Liver (tissue), 9 donors: ENCODE data around the gene JPT2. TPM values are rescaled to one million over a fixed set of nuclear protein-coding genes. Genes with fewer than 3 reads are reported as not detected.

ENCODE experiments used
- DNase-seq: peaks from one replicate; pipeline ENCODE4 v3.0.0-alpha.2; 2017; ENCODE audit warnings: low spot score
- H3K27ac ChIP-seq, 2 donors: one replicate each; pipeline ENCODE4 v1.7.0; 2013; ENCODE audit warnings: inconsistent platforms in 2 of 2, low read length in 2 of 2, control low read depth in 1 of 2, low read depth in 1 of 2, mild to moderate bottlenecking in 1 of 2
- H3K27me3 ChIP-seq, 4 donors: one replicate each; pipeline versions ENCODE4 v1.6.1 to v1.7.0; 2013; ENCODE audit warnings: low read length in 3 of 4, inconsistent platforms in 1 of 4, mild to moderate bottlenecking in 1 of 4, moderate library complexity in 1 of 4; ENCODE audit not compliant: control insufficient read depth in 4 of 4, insufficient read depth in 4 of 4
- H3K36me3 ChIP-seq, 4 donors: one replicate each; pipeline versions ENCODE4 v1.6.1 to v1.7.0; 2013; ENCODE audit warnings: low read length in 3 of 4, mild to moderate bottlenecking in 3 of 4, low read depth in 1 of 4, moderate library complexity in 1 of 4; ENCODE audit not compliant: control insufficient read depth in 4 of 4, insufficient read depth in 3 of 4
- H3K4me1 ChIP-seq, 4 donors: one replicate each; pipeline versions ENCODE4 v1.6.1 to v1.7.0; 2013; ENCODE audit warnings: low read length in 3 of 4, mild to moderate bottlenecking in 3 of 4, moderate library complexity in 1 of 4; ENCODE audit not compliant: control insufficient read depth in 4 of 4, insufficient read depth in 4 of 4
- H3K4me3 ChIP-seq, 3 donors: one replicate each; pipeline versions ENCODE4 v1.6.1 to v1.7.0; 2013; ENCODE audit warnings: low read length in 3 of 3, control low read depth in 1 of 3, low read depth in 1 of 3, mild to moderate bottlenecking in 1 of 3
- H3K9ac ChIP-seq, 2 donors: one replicate each; pipeline ENCODE4 v1.7.0; 2013; ENCODE audit warnings: low read length in 2 of 2, mild to moderate bottlenecking in 2 of 2, moderate library complexity in 2 of 2, control low read depth in 1 of 2, low read depth in 1 of 2
- H3K9me3 ChIP-seq, 4 donors: one replicate each; pipeline versions ENCODE4 v1.6.1 to v1.7.0; 2013; ENCODE audit warnings: low read length in 3 of 4; ENCODE audit not compliant: control insufficient read depth in 4 of 4
- CTCF ChIP-seq: fragments of 150-350 bp; IDR thresholded peaks from 2 replicates; pipeline ENCODE4 v1.5.1; 2017; ENCODE audit warnings: improper control_type of control experiment, low read depth, low read length; ENCODE audit not compliant: missing input control
- EGR1 ChIP-seq, 2 donors: IDR thresholded peaks; 2 replicates each; pipeline ENCODE4 v1.6.1; 2016 to 2018; ENCODE audit warnings: antibody characterized with exemption in 2 of 2, low read depth in 2 of 2
- GABPA ChIP-seq, 2 donors: IDR thresholded peaks in 1 of 2; conservative IDR thresholded peaks in 1 of 2; 2 replicates each; pipeline ENCODE4 v1.6.1; 2016; ENCODE audit warnings: antibody characterized with exemption in 2 of 2, mild to moderate bottlenecking in 1 of 2, moderate library complexity in 1 of 2
- HNF4A ChIP-seq, 2 donors: conservative IDR thresholded peaks; 2 replicates each; pipeline ENCODE4 v1.6.1; 2016; ENCODE audit warnings: antibody characterized with exemption in 2 of 2, mild to moderate bottlenecking in 2 of 2
- HNF4G ChIP-seq: IDR thresholded peaks from 2 replicates; pipeline ENCODE4 v1.6.1; 2016; ENCODE audit warnings: antibody characterized with exemption
- JUND ChIP-seq, 2 donors: IDR thresholded peaks; 2 replicates each; pipeline ENCODE4 v1.6.1; 2016; ENCODE audit warnings: antibody characterized with exemption in 2 of 2
- NR2F2 ChIP-seq: IDR thresholded peaks from 2 replicates; pipeline ENCODE4 v1.6.1; 2016; ENCODE audit warnings: antibody characterized with exemption
- REST ChIP-seq: IDR thresholded peaks from 2 replicates; pipeline ENCODE4 v1.6.1; 2016; ENCODE audit warnings: antibody characterized with exemption, mild to moderate bottlenecking
- RXRA ChIP-seq, 2 donors: IDR thresholded peaks; 2 replicates each; pipeline ENCODE4 v1.6.1; 2017 to 2018; ENCODE audit warnings: antibody characterized with exemption in 2 of 2, mild to moderate bottlenecking in 1 of 2
- SP1 ChIP-seq: IDR thresholded peaks from 2 replicates; pipeline ENCODE4 v1.6.1; 2018; ENCODE audit warnings: antibody characterized with exemption, mild to moderate bottlenecking
- TAF1 ChIP-seq: conservative IDR thresholded peaks from 2 replicates; pipeline ENCODE4 v1.6.1; 2016; ENCODE audit warnings: antibody characterized with exemption, mild to moderate bottlenecking
- YY1 ChIP-seq: IDR thresholded peaks from 2 replicates; pipeline ENCODE4 v1.6.1; 2016; ENCODE audit warnings: antibody characterized with exemption, mild to moderate bottlenecking
- WGBS: extraction: QIAGEN DNeasy Blood & Tissue Kit; methylation state at CpG from one replicate; pipeline ENCODE4 v1.1.7; 2013; 5-methylcytosine and 5-hydroxymethylcytosine counted together
- polyA plus RNA-seq, 2 donors: library from polyadenylated mRNA; stranded (reverse) in 1 of 2; unstranded in 1 of 2; fragments of 200-250 nt in 1 of 2; fragments of >200 nt in 1 of 2; fragmentation: Nextera tagmentation in 1 of 2; extraction: Ambion mirVana in 1 of 2; gene quantifications; one replicate each; pipeline versions ENCODE4 v1.2.1 to v1.2.3, GENCODE V29; 2013 to 2015
- total RNA-seq, 2 donors: library from RNA; depleted of rRNA; stranded (reverse); fragments of >200 nt; gene quantifications; one replicate each; pipeline ENCODE4 v1.2.3, GENCODE V29; 2014
- TF ChIP-seq, protein P1 (sequence below): IDR thresholded peaks from 2 replicates; pipeline ENCODE4 v1.6.1; 2016; ENCODE audit warnings: antibody characterized with exemption
- TF ChIP-seq, protein P2 (sequence below): IDR thresholded peaks from 2 replicates; pipeline ENCODE4 v1.6.1; 2016; ENCODE audit warnings: antibody characterized with exemption
- donor health status: healthy.
- donor health status: healthy.
- donor health status: healthy.
- donor health status: healthy.
- donor health status: healthy.

JPT2 gene
- total and polyA plus RNA-seq, 4 donors = 7.4 to 32.6 (median 28.4) TPM

- Histone ChIP-seq H3K9me3 (no peaks in the 10 kb centered on the region), H3K4me1 (no peaks in the 10 kb centered on the region), H3K36me3 (peaks cover 9 to 78% (median 39%) of the 10 kb centered on the region in 4 donors), H3K4me3 (no peak overlapping the region), H3K9ac (no peak overlapping the region), H3K27me3 (no peaks in the 10 kb centered on the region), H3K27ac (no peak overlapping the region)
- no peak for TF ChIP-seq HNF4A (conservative IDR thresholded peaks at IDR 0.05)
- TF ChIP-seq, protein P1, sequence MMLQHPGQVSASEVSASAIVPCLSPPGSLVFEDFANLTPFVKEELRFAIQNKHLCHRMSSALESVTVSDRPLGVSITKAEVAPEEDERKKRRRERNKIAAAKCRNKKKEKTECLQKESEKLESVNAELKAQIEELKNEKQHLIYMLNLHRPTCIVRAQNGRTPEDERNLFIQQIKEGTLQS = no peak
- no peak for TF ChIP-seq RXRA (IDR thresholded peaks at IDR 0.05)
- TF ChIP-seq HNF4G = no peak
- no peak for TF ChIP-seq REST
- TF ChIP-seq, protein P2, sequence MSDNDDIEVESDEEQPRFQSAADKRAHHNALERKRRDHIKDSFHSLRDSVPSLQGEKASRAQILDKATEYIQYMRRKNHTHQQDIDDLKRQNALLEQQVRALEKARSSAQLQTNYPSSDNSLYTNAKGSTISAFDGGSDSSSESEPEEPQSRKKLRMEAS = no peak
- no peak for TF ChIP-seq GABPA (IDR thresholded peaks at IDR 0.05 in 1 of 2, conservative IDR thresholded peaks at IDR 0.05 in 1 of 2)
- TF ChIP-seq SP1 = no peak
- WGBS = 94% methylated on average over 12 of the region's 12 CpGs
- DNase-seq = no peak
Observed at GRCh38 chr16:1641261-1641660, 36.8 kb upstream of the JPT2 start.

DNA sequence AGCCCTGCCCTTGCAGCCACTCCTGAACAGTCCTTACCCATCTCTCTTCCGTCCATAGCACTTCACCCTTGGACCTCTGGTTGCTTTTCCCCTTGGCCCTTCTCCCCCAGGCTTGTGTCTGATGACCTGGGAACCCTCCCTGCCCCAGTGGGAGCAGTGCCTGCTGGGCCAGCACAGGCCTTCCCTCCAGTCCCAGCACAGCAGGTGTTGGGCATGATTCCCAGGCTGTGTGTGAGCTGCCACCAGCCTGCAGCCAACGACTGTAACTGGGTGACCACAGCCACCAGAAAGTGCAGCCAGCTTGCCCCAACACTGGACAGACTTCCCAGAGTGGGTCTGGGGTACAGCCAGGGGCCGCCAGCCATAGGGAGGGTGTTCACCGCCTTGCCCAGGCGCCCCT lies 35.9 kb upstream of the JPT2 start:
- peaks cover 9 to 76% (median 44%) of the 10 kb centered on the region in 4 donors for H3K36me3 ChIP-seq
- H3K4me1 ChIP-seq = no peaks in the 10 kb centered on the region
- 87% methylated on average over 5 of the region's 5 CpGs for WGBS
- no peak for TF ChIP-seq REST
- H3K9ac ChIP-seq = no peak overlapping the region
- H3K4me3 ChIP-seq = no peak overlapping the region
- H3K27me3 ChIP-seq = no peaks in the 10 kb centered on the region
- no peak overlapping the region for H3K27ac ChIP-seq
- DNase-seq = no peak
- no peaks in the 10 kb centered on the region for H3K9me3 ChIP-seq

DNA sequence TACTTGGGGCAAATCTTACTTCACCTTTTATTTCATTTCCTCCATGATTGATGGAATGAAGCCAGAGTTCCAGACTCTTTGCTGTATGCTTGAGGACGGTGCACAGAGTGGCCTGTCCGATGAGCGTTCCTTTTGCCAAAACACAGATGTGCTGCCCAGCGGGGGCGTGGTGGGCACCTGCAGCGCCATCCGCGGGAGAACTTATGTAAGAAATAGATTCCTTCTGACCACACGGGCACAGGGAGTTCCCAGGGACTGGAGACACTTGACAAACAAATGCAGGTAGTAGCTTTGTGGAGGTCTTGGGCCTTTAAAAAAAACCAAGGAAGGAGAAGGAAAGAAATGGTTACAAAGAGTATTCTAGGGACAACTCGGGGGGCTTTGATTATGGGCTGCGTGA lies 35.3 kb upstream of the JPT2 start:
- Histone ChIP-seq H3K9me3 (no peaks in the 10 kb centered on the region), H3K4me1 (no peaks in the 10 kb centered on the region), H3K27me3 (no peaks in the 10 kb centered on the region), H3K4me3 (no peak overlapping the region), H3K36me3 (peaks cover 9 to 72% (median 43%) of the 10 kb centered on the region in 4 donors), H3K9ac (no peak overlapping the region), H3K27ac (no peak overlapping the region)
- WGBS = 96% methylated on average over 11 of the region's 11 CpGs
- DNase-seq = no peak
- no peak for TF ChIP-seq TAF1
- no peak for TF ChIP-seq HNF4G
- no peak for TF ChIP-seq REST
- no peak for TF ChIP-seq RXRA (IDR thresholded peaks at IDR 0.05)
- TF ChIP-seq, protein P2 = no peak
- TF ChIP-seq NR2F2 = no peak
- no peak for TF ChIP-seq YY1
- TF ChIP-seq CTCF = no peak
- TF ChIP-seq JUND (IDR thresholded peaks at IDR 0.05) = no peak
- no peak for TF ChIP-seq EGR1 (IDR thresholded peaks at IDR 0.05; ENCODE audit: low read depth in 2 of 2)
